OCI-LY7 (cell line): ENCODE data around the gene PTCH2. TPM values are rescaled to one million over a fixed set of nuclear protein-coding genes. Genes with fewer than 3 reads are reported as not detected.

Source experiments
- BruUV-seq: library from RNA; stranded (reverse); fragments of 400-500 nt; replicated peaks from 2 replicates; lab custom pipeline; 2021; lab: Mats Ljungman, UMichigan
- CTCF ChIA-PET: fragments of 300-600 bp; sonication (Branson Sonifier 250); formaldehyde crosslinking; loops from one replicate; lab custom pipeline; 2022; ENCODE audit warnings: antibody characterized with exemption; ENCODE audit not compliant: unreplicated experiment; lab: Charles Lee
- POLR2A ChIA-PET: fragments of 300-600 bp; sonication (Branson Sonifier 250); formaldehyde crosslinking; loops from one replicate; lab custom pipeline; 2022; ENCODE audit warnings: antibody characterized with exemption; lab: Charles Lee
- DNase-seq: peaks from one replicate; pipeline ENCODE4 v3.0.0-alpha.2; 2015; ENCODE audit warnings: low spot score
- H2AFZ ChIP-seq: fragments of 200-600 bp; sonication (generic), shearing (Covaris generic); 2 replicates; pipeline ENCODE4 v1.6.1; 2014; ENCODE audit warnings: mild to moderate bottlenecking, antibody characterized with exemption, low read length, moderate library complexity
- H3K27ac ChIP-seq: fragments of 200-600 bp; sonication (generic); 2 replicates; pipeline ENCODE4 v1.5.1; 2014; ENCODE audit warnings: mixed run types, low read depth, mild to moderate bottlenecking, moderate library complexity, low read length, inconsistent platforms; ENCODE audit not compliant: poor library complexity, severe bottlenecking
- H3K36me3 ChIP-seq: fragments of 200-600 bp; sonication (generic); 2 replicates; pipeline ENCODE4 v1.6.1; 2014; ENCODE audit warnings: mild to moderate bottlenecking, antibody characterized with exemption, low read length, moderate library complexity, mixed read lengths; ENCODE audit not compliant: insufficient read depth
- H3K4me1 ChIP-seq: fragments of 200-600 bp; sonication (generic); 2 replicates; pipeline ENCODE4 v1.5.1; 2014; ENCODE audit warnings: mild to moderate bottlenecking, low read length; ENCODE audit not compliant: insufficient read depth, poor library complexity, severe bottlenecking
- H3K4me2 ChIP-seq: fragments of 200-600 bp; sonication (generic); 2 replicates; pipeline ENCODE4 v1.6.1; 2014; ENCODE audit warnings: mild to moderate bottlenecking, low read length
- H3K4me3 ChIP-seq: fragments of 200-600 bp; sonication (generic); 2 replicates; pipeline ENCODE4 v1.5.1; 2014; ENCODE audit warnings: mild to moderate bottlenecking, low read depth, low read length; ENCODE audit not compliant: poor library complexity, severe bottlenecking
- H3K79me2 ChIP-seq: fragments of 200-600 bp; sonication (generic); 2 replicates; pipeline ENCODE4 v1.6.1; 2016; ENCODE audit warnings: low read depth, mild to moderate bottlenecking, low read length, moderate library complexity, mixed read lengths; ENCODE audit not compliant: insufficient read depth
- H3K9me2 ChIP-seq: fragments of 200-600 bp; sonication (generic); 2 replicates; pipeline ENCODE4 v1.6.1; 2016; ENCODE audit warnings: mild to moderate bottlenecking, low read length, mixed read lengths; ENCODE audit not compliant: insufficient read depth
- H3K9me3 ChIP-seq: fragments of 200-600 bp; sonication (generic); 2 replicates; pipeline ENCODE4 v1.6.1; 2014; ENCODE audit warnings: mild to moderate bottlenecking, mixed run types, low read length, mixed read lengths
- H4K20me1 ChIP-seq: fragments of 200-600 bp; sonication (generic); 2 replicates; pipeline ENCODE4 v1.6.1; 2014; ENCODE audit warnings: mild to moderate bottlenecking, antibody characterized with exemption, low read length, moderate library complexity, mixed read lengths; ENCODE audit not compliant: insufficient read depth
- EZH2phosphoT487 ChIP-seq: fragments of 200-600 bp; sonication (generic); IDR thresholded peaks from 2 replicates; pipeline ENCODE4 v1.6.1; 2018; ENCODE audit warnings: low read depth, borderline replicate concordance, mild to moderate bottlenecking, mixed run types, antibody characterized with exemption, low read length, moderate library complexity, mixed read lengths
- intact Hi-C: fragments of 100-400 bp; cut with micrococcal nuclease; formaldehyde crosslinking; loops from one replicate; pipeline ENCODE4 v1.10.0; 2022; ENCODE audit not compliant: unreplicated experiment
- total RNA-seq, 2 experiments: library from RNA; depleted of rRNA in 1 of 2; stranded (reverse); fragments of >200 nt in 1 of 2; shearing (Covaris generic) in 1 of 2; gene quantifications; 2 replicates each; pipeline ENCODE4 v1.2.3, GENCODE V29; 2014 to 2022
- TF ChIP-seq, protein P1 (sequence below): fragments of 200-600 bp; sonication (generic); conservative IDR thresholded peaks from 2 replicates; pipeline ENCODE4 v1.5.1; 2014; ENCODE audit warnings: mild to moderate bottlenecking, antibody characterized with exemption, low read length, moderate library complexity, mixed read lengths

PTCH2 gene
- total RNA-seq, 2 experiments from 2014 or later = 0.60 to 1.0 TPM

DNA sequence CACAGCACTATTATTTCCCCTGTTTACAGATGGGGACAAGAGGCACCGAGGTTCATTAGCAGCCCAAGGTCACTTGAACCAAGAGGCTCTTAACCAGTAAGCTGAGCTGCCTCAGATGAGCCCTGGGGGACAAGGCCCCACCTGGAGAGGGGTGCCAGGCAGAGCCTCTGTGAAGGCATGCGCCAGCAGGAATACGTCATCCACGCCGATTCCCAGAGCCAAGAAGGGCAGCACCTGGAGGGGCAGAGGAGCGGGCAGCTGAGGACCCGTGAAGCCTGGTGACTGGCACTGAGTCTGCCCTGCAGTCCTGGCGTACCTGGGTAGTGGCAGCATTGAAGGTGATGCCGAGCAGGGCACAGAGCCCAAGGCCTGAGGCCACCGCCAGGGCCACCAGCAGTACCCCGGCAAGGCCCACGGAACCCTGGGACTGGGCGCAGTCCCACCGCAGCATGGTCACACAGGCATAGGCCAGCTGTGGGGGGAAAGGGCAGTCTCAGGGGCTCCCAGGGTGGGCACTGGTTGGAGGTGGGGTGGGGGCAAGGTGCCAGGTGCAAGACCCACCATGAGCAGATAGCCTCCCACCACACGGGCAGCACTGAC lies 14.1 kb downstream of the PTCH2 start:
- Histone ChIP-seq H3K79me2 (no peaks in the 10 kb centered on the region), H3K4me1 (no peaks in the 10 kb centered on the region), H3K4me3 (no peak overlapping the region), H2AFZ (no peak overlapping the region), H3K4me2 (no peak overlapping the region), H3K27ac (no peak overlapping the region), H4K20me1 (no peaks in the 10 kb centered on the region), H3K9me2 (no peaks in the 10 kb centered on the region), H3K9me3 (no peaks in the 10 kb centered on the region), H3K36me3 (no peaks in the 10 kb centered on the region)
- intact Hi-C loops = no loop called here
- DNase-seq = no peak
- TF ChIP-seq EZH2phosphoT487 = no peak
- TF ChIP-seq, protein P1, sequence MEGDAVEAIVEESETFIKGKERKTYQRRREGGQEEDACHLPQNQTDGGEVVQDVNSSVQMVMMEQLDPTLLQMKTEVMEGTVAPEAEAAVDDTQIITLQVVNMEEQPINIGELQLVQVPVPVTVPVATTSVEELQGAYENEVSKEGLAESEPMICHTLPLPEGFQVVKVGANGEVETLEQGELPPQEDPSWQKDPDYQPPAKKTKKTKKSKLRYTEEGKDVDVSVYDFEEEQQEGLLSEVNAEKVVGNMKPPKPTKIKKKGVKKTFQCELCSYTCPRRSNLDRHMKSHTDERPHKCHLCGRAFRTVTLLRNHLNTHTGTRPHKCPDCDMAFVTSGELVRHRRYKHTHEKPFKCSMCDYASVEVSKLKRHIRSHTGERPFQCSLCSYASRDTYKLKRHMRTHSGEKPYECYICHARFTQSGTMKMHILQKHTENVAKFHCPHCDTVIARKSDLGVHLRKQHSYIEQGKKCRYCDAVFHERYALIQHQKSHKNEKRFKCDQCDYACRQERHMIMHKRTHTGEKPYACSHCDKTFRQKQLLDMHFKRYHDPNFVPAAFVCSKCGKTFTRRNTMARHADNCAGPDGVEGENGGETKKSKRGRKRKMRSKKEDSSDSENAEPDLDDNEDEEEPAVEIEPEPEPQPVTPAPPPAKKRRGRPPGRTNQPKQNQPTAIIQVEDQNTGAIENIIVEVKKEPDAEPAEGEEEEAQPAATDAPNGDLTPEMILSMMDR = no peak
- ChIA-PET POLR2A (no interaction called here), CTCF (no interaction called here)
- BruUV-seq = no TSS peak

DNA sequence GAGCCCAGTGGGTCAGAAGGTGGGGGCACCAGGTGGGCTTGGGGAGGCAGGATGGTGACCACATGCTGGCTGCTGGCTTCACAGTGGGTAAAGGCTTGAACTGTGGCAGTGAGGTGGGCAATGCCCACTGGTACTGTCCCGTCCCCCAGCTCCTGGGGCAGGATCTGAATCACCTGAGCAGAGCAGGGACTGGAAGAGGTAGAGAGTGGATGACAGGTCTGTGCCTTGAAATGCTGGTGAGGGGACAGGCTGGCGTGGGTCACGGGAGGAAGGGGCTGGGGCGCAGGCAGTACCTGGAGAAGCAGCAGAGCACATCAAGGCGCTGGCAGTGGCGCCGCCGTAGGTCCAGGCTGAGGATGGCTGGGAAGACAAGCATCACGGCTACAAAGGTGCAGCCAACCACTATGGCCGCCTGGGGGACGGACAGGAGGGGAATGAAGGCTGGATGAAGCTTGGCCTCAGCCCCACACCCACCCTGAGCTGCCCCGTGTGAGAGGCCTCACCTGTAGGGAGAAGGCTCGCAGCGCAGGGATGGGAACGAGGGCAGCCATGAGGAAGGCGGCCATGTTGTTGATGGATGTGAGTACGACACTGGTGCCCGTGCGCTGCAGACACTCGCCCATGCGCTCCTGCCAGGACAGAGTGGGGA lies 14.9 kb downstream of the PTCH2 start:
- ChIA-PET CTCF (no interaction called here), POLR2A (interaction anchor here (0.5 kb wide), 1 partner anchor 14 kb away, joined by 3 read pairs; no protein-coding TSS in a partner anchor)
- H3K27ac ChIP-seq = no peak overlapping the region

More for the DNA sequence above, 14.9 kb downstream of the PTCH2 start:
- Histone ChIP-seq H3K79me2 (no peaks in the 10 kb centered on the region), H3K4me2 (no peak overlapping the region), H3K36me3 (no peaks in the 10 kb centered on the region), H3K4me3 (no peak overlapping the region), H2AFZ (no peak overlapping the region), H4K20me1 (no peaks in the 10 kb centered on the region), H3K9me2 (no peaks in the 10 kb centered on the region), H3K4me1 (no peaks in the 10 kb centered on the region), H3K9me3 (no peaks in the 10 kb centered on the region)
- TF ChIP-seq, protein P1 = no peak
- no TSS peak for BruUV-seq
- DNase-seq = no peak
- intact Hi-C loops = no loop called here
